ENCODE data around the gene SPSB4.

SPSB4 gene

DNA sequence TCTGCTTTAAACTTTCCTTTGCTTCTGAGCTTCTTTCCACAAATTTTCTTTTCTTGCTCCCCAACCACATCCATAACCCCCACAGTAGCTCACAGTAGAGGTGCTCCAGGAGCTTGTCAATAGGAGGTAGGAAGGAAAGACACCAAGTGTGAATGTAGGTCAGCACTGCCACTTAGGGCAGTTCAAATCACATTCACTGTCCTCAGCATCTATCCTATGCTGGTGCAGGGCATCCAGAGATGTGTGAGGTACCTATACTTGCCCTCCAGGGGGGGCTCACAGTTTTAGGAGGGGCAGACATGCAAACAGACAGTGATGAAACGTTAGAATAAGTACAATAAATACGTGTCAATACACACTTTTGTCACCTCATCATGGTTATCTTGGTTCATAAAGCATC lies 1.5 kb upstream of the SPSB4 start:
- Histone ChIP-seq H2BK12ac (ENCODE audit: low read length in 2 of 2) (no peak overlapping the region), H3K27ac (ENCODE audit: low read length, poor library complexity, severe bottlenecking) (no peak overlapping the region), H3K9me3 (ENCODE audit: control insufficient read depth, low read length) (no peaks in the 10 kb centered on the region), H3K4me3 (ENCODE audit: insufficient read depth in 1 of 2, low read depth in 1 of 2, low read length in 2 of 2) (no peak overlapping the region), H3K4me1 (ENCODE audit: control insufficient read depth, insufficient read depth, low read depth, low read length) (peaks cover 23% of the 10 kb centered on the region), H3K23ac (ENCODE audit: low read length in 2 of 2) (no peak overlapping the region), H2BK120ac (ENCODE audit: low read depth, low read length) (no peak overlapping the region), H3K9ac (ENCODE audit: low read length) (no peak overlapping the region), H2BK15ac (ENCODE audit: low read depth, poor library complexity, severe bottlenecking) (no peak overlapping the region), H4K8ac (ENCODE audit: low read length) (no peak overlapping the region), H3K14ac (ENCODE audit: low read length in 2 of 2) (no peak overlapping the region), H3K79me1 (replicated peaks; ENCODE audit: low read length, poor library complexity, severe bottlenecking) (no peaks in the 10 kb centered on the region), H4K91ac (ENCODE audit: low read length) (no peak overlapping the region), H2AFZ (ENCODE audit: low read depth, low read length) (no peak overlapping the region), H2AK5ac (ENCODE audit: low read length, severe bottlenecking) (no peak overlapping the region), H3K4me2 (ENCODE audit: low read length, poor library complexity, severe bottlenecking) (no peak overlapping the region), H3K27me3 (ENCODE audit: control insufficient read depth in 1 of 2, insufficient read depth in 1 of 2, low read length in 2 of 2) (peaks cover 72 to 86% of the 10 kb centered on the region in 2 experiments), H3K18ac (ENCODE audit: low read depth in 1 of 2, low read length in 2 of 2) (no peak overlapping the region), H3K36me3 (ENCODE audit: control insufficient read depth in 1 of 2, insufficient read depth in 2 of 2, low read depth in 1 of 2, low read length in 2 of 2) (no peaks in the 10 kb centered on the region), H2BK5ac (ENCODE audit: low read depth, low read length, poor library complexity, severe bottlenecking) (no peak overlapping the region), H3K4ac (ENCODE audit: low read depth in 1 of 2, low read length in 2 of 2) (no peak overlapping the region)
- 45% methylated on average over 2 of the region's 2 CpGs for WGBS
- DNase-seq: no peak

DNA sequence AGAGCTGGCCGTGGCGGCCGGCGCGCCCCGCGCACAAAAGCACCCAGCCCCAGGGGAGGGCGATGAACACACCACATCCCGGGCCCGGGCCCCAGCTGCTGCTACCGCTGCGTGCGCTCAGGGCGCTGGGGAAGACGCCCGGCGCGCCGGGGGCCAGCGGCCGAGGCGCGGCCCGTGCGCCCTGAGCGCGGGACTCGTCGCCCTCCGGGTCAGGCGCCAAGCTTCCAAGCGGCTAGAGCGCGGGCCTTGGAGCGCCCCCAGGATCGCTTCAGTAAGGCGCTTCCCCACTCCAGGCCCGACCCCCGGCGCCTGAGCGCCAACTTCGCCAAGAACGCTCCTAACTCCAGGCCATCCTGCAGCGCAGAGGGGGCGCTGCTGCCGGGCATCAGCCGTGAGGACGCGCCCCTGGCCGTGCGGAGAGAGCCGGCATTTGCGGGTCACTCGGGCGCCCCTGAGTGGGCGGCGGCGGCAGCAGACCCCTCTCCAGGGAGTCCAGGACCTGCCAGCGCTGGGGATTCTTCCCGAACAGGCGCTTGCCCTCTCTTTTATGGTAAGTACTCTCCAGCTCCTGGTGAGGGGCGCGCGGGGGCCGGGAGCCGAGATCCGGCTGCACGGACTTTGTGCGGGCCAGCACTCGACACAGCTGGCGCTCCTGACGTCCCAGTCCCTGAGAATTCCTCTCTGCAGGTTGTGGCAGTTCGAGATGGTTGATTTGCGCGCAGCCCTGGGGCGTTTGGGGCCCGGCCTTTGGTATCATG lies 475 bp downstream of the SPSB4 start:
- no peak overlapping the region for H3K23ac ChIP-seq (ENCODE audit: low read length in 2 of 2)
- H3K4me1 ChIP-seq (ENCODE audit: control insufficient read depth, insufficient read depth, low read depth, low read length): peaks cover 24% of the 10 kb centered on the region
- H4K8ac ChIP-seq (ENCODE audit: low read length): no peak overlapping the region
- no peaks in the 10 kb centered on the region for H3K9me3 ChIP-seq (ENCODE audit: control insufficient read depth, low read length)
- H3K14ac ChIP-seq (ENCODE audit: low read length in 2 of 2): no peak overlapping the region
- H3K4me2 ChIP-seq (ENCODE audit: low read length, poor library complexity, severe bottlenecking): peak overlapping the region; percentile 88
- H3K27me3 ChIP-seq (ENCODE audit: control insufficient read depth in 1 of 2, insufficient read depth in 1 of 2, low read length in 2 of 2): peaks cover 83 to 92% of the 10 kb centered on the region in 2 experiments
- peak overlapping the region; percentile 37 to 47 for H3K4me3 ChIP-seq (ENCODE audit: insufficient read depth in 1 of 2, low read depth in 1 of 2, low read length in 2 of 2)
- H3K9ac ChIP-seq (ENCODE audit: low read length): no peak overlapping the region
- peak overlapping the region; percentile 68 for H2BK15ac ChIP-seq (ENCODE audit: low read depth, poor library complexity, severe bottlenecking)
- H3K4ac ChIP-seq (ENCODE audit: low read depth in 1 of 2, low read length in 2 of 2): no peak overlapping the region
- no peak overlapping the region for H2BK12ac ChIP-seq (ENCODE audit: low read length in 2 of 2)
- H2AFZ ChIP-seq (ENCODE audit: low read depth, low read length): no peak overlapping the region
- no peak overlapping the region for H2AK5ac ChIP-seq (ENCODE audit: low read length, severe bottlenecking)
- no peak overlapping the region for H3K18ac ChIP-seq (ENCODE audit: low read depth in 1 of 2, low read length in 2 of 2)
- H2BK120ac ChIP-seq (ENCODE audit: low read depth, low read length): no peak overlapping the region
- DNase-seq: peak; percentile 38
- no peak overlapping the region for H3K27ac ChIP-seq (ENCODE audit: low read length, poor library complexity, severe bottlenecking)
- no peaks in the 10 kb centered on the region for H3K36me3 ChIP-seq (ENCODE audit: control insufficient read depth in 1 of 2, insufficient read depth in 2 of 2, low read depth in 1 of 2, low read length in 2 of 2)
- no peaks in the 10 kb centered on the region for H3K79me1 ChIP-seq (replicated peaks; ENCODE audit: low read length, poor library complexity, severe bottlenecking)
- no peak overlapping the region for H2BK5ac ChIP-seq (ENCODE audit: low read depth, low read length, poor library complexity, severe bottlenecking)
- no peak overlapping the region for H4K91ac ChIP-seq (ENCODE audit: low read length)
- under 1% methylated on average over 74 of the region's 77 CpGs for WGBS

GRCh38 chr3:141052201-141053069 lies 1.3 kb downstream of the SPSB4 start:
- Histone ChIP-seq H4K8ac (ENCODE audit: low read length) (no peak overlapping the region), H3K4ac (ENCODE audit: low read depth in 1 of 2, low read length in 2 of 2) (no peak overlapping the region), H3K9me3 (ENCODE audit: control insufficient read depth, low read length) (no peaks in the 10 kb centered on the region), H3K4me1 (ENCODE audit: control insufficient read depth, insufficient read depth, low read depth, low read length) (peaks cover 27% of the 10 kb centered on the region), H2BK12ac (ENCODE audit: low read length in 2 of 2) (no peak overlapping the region), H3K79me1 (replicated peaks; ENCODE audit: low read length, poor library complexity, severe bottlenecking) (no peaks in the 10 kb centered on the region), H2AFZ (ENCODE audit: low read depth, low read length) (no peak overlapping the region), H2BK120ac (ENCODE audit: low read depth, low read length) (no peak overlapping the region), H2BK15ac (ENCODE audit: low read depth, poor library complexity, severe bottlenecking) (no peak overlapping the region), H2BK5ac (ENCODE audit: low read depth, low read length, poor library complexity, severe bottlenecking) (no peak overlapping the region), H3K27me3 (ENCODE audit: control insufficient read depth in 1 of 2, insufficient read depth in 1 of 2, low read length in 2 of 2) (peaks cover 81 to 93% of the 10 kb centered on the region in 2 experiments), H3K36me3 (ENCODE audit: control insufficient read depth in 1 of 2, insufficient read depth in 2 of 2, low read depth in 1 of 2, low read length in 2 of 2) (no peaks in the 10 kb centered on the region), H3K14ac (ENCODE audit: low read length in 2 of 2) (no peak overlapping the region), H3K4me2 (ENCODE audit: low read length, poor library complexity, severe bottlenecking) (peak overlapping the region; percentile 88), H3K18ac (ENCODE audit: low read depth in 1 of 2, low read length in 2 of 2) (no peak overlapping the region), H3K4me3 (ENCODE audit: insufficient read depth in 1 of 2, low read depth in 1 of 2, low read length in 2 of 2) (peak overlapping the region in 1 of 2 experiments; percentile 36), H3K9ac (ENCODE audit: low read length) (no peak overlapping the region), H2AK5ac (ENCODE audit: low read length, severe bottlenecking) (no peak overlapping the region), H3K27ac (ENCODE audit: low read length, poor library complexity, severe bottlenecking) (no peak overlapping the region), H3K23ac (ENCODE audit: low read length in 2 of 2) (no peak overlapping the region), H4K91ac (ENCODE audit: low read length) (no peak overlapping the region)
- WGBS: 1% methylated on average over 32 of the region's 48 CpGs
- DNase-seq: no peak

- Histone ChIP-seq H2BK15ac (ENCODE audit: low read depth, poor library complexity, severe bottlenecking) (no peak overlapping the region), H2AK5ac (ENCODE audit: low read length, severe bottlenecking) (no peak overlapping the region)
- 86% methylated on average over 5 of the region's 5 CpGs for WGBS
Measured at GRCh38 chr3:141055136-141055535, 4.0 kb downstream of the SPSB4 start.

More at GRCh38 chr3:141055136-141055535, 4.0 kb downstream of the SPSB4 start:
- Histone ChIP-seq H3K4me2 (ENCODE audit: low read length, poor library complexity, severe bottlenecking) (no peak overlapping the region), H3K23ac (ENCODE audit: low read length in 2 of 2) (no peak overlapping the region), H2BK5ac (ENCODE audit: low read depth, low read length, poor library complexity, severe bottlenecking) (no peak overlapping the region), H2BK12ac (ENCODE audit: low read length in 2 of 2) (no peak overlapping the region), H3K18ac (ENCODE audit: low read depth in 1 of 2, low read length in 2 of 2) (no peak overlapping the region), H3K4me1 (ENCODE audit: control insufficient read depth, insufficient read depth, low read depth, low read length) (peaks cover 27% of the 10 kb centered on the region), H4K91ac (ENCODE audit: low read length) (no peak overlapping the region), H4K8ac (ENCODE audit: low read length) (no peak overlapping the region), H3K27me3 (ENCODE audit: control insufficient read depth in 1 of 2, insufficient read depth in 1 of 2, low read length in 2 of 2) (peaks cover 68 to 80% of the 10 kb centered on the region in 2 experiments), H3K9ac (ENCODE audit: low read length) (no peak overlapping the region), H3K27ac (ENCODE audit: low read length, poor library complexity, severe bottlenecking) (no peak overlapping the region), H3K4ac (ENCODE audit: low read depth in 1 of 2, low read length in 2 of 2) (no peak overlapping the region), H3K14ac (ENCODE audit: low read length in 2 of 2) (peak overlapping the region in 1 of 2 experiments; percentile 42), H3K4me3 (ENCODE audit: insufficient read depth in 1 of 2, low read depth in 1 of 2, low read length in 2 of 2) (no peak overlapping the region), H3K9me3 (ENCODE audit: control insufficient read depth, low read length) (no peaks in the 10 kb centered on the region), H2BK120ac (ENCODE audit: low read depth, low read length) (no peak overlapping the region), H3K36me3 (ENCODE audit: control insufficient read depth in 1 of 2, insufficient read depth in 2 of 2, low read depth in 1 of 2, low read length in 2 of 2) (no peaks in the 10 kb centered on the region), H3K79me1 (replicated peaks; ENCODE audit: low read length, poor library complexity, severe bottlenecking) (no peaks in the 10 kb centered on the region), H2AFZ (ENCODE audit: low read depth, low read length) (no peak overlapping the region)
- DNase-seq: no peak
